ENCODE data around the gene NUP214.

The NUP214 gene

GRCh38 chr9:131091352-131091992 is 33.9 kb upstream of the NUP214 start:
- H3K36me3 ChIP-seq = no peaks in the 10 kb centered on the region
- intact Hi-C loops (cut with DNase I; ENCODE audit: low total_unique reads) = no loop called here
- H3K4me1 ChIP-seq = peaks cover 0 to 22% (median 4%) of the 10 kb centered on the region in 4 donors
- no peak for DNase-seq
- no peak overlapping the region for H3K4me3 ChIP-seq
- no peaks in the 10 kb centered on the region for H3K9me3 ChIP-seq
- H3K27me3 ChIP-seq = peaks cover 0 to 31% of the 10 kb centered on the region in 2 donors
- H3K27ac ChIP-seq = no peak overlapping the region
- no peak for TF ChIP-seq CTCF (IDR thresholded peaks at IDR 0.05)

- Histone ChIP-seq H3K27me3 (peaks cover 0 to 31% of the 10 kb centered on the region in 2 donors), H3K36me3 (no peaks in the 10 kb centered on the region), H3K9me3 (no peaks in the 10 kb centered on the region), H3K4me1 (peaks cover 0 to 28% (median 9%) of the 10 kb centered on the region in 4 donors), H3K27ac (no peak overlapping the region), H3K4me3 (no peak overlapping the region)
- DNase-seq = no peak
- intact Hi-C loops (cut with DNase I; ENCODE audit: low total_unique reads) = no loop called here
- no peak for TF ChIP-seq CTCF (IDR thresholded peaks at IDR 0.05)
Observed at GRCh38 chr9:131092030-131092429, 33.4 kb upstream of the NUP214 start.

- no peak overlapping the region for H3K27ac ChIP-seq
- no peak overlapping the region for H3K4me3 ChIP-seq
- H3K27me3 ChIP-seq = peaks cover 0 to 28% of the 10 kb centered on the region in 2 donors
Observed at GRCh38 chr9:131092548-131093440, 32.6 kb upstream of the NUP214 start.

GRCh38 chr9:131094015-131094414 is 31.4 kb upstream of the NUP214 start:
- H3K27ac ChIP-seq = no peak overlapping the region
- no peaks in the 10 kb centered on the region for H3K9me3 ChIP-seq
- peaks cover 0 to 46% (median 29%) of the 10 kb centered on the region in 4 donors for H3K4me1 ChIP-seq
- H3K36me3 ChIP-seq = no peaks in the 10 kb centered on the region
- H3K27me3 ChIP-seq = peaks cover 0 to 28% of the 10 kb centered on the region in 2 donors
- TF ChIP-seq CTCF (IDR thresholded peaks at IDR 0.05) = no peak
- H3K4me3 ChIP-seq = no peak overlapping the region
- no peak for DNase-seq
- intact Hi-C loops (cut with DNase I; ENCODE audit: low total_unique reads) = no loop called here

More at GRCh38 chr9:131092548-131093440, 32.6 kb upstream of the NUP214 start:
- intact Hi-C loops (cut with DNase I; ENCODE audit: low total_unique reads) = no loop called here
- Histone ChIP-seq H3K9me3 (no peaks in the 10 kb centered on the region), H3K36me3 (no peaks in the 10 kb centered on the region), H3K4me1 (peaks cover 0 to 35% (median 17%) of the 10 kb centered on the region in 4 donors)
- DNase-seq = no peak
- TF ChIP-seq CTCF (IDR thresholded peaks at IDR 0.05) = no peak

- H3K36me3 ChIP-seq = no peaks in the 10 kb centered on the region
- no peak overlapping the region for H3K4me3 ChIP-seq
- no peaks in the 10 kb centered on the region for H3K9me3 ChIP-seq
- peaks cover 0 to 50% (median 34%) of the 10 kb centered on the region in 4 donors for H3K4me1 ChIP-seq
- TF ChIP-seq CTCF (IDR thresholded peaks at IDR 0.05) = no peak
- no peak overlapping the region for H3K27ac ChIP-seq
- intact Hi-C loops (cut with DNase I; ENCODE audit: low total_unique reads) = no loop called here
- H3K27me3 ChIP-seq = peaks cover 0 to 28% of the 10 kb centered on the region in 2 donors
- DNase-seq = no peak
Observed at GRCh38 chr9:131094622-131095021, 30.8 kb upstream of the NUP214 start.
